ENCODE measurements around the gene SLC16A7. TPM values are rescaled to one million over a fixed set of nuclear protein-coding genes. Genes with fewer than 3 reads are reported as not detected.
A peak's percentile ranks its signal among the peaks of the same experiment; 100 is the strongest.

SLC16A7 gene
- total and polyA plus RNA-seq, 12 donors = 3.5 to 103 (median 63.0) TPM

GRCh38 chr12:59570145-59570544 is 25.7 kb upstream of the SLC16A7 start:
- Histone ChIP-seq H3K9me3 (replicated peaks in 1 of 3) (no peaks in the 10 kb centered on the region), H3K4me3 (no peak overlapping the region), H3K36me3 (replicated peaks in 1 of 2) (no peaks in the 10 kb centered on the region), H3K27ac (no peak overlapping the region), H3K4me1 (replicated peaks in 1 of 2) (no peaks in the 10 kb centered on the region), H3K27me3 (no peaks in the 10 kb centered on the region)
- peak in 1 of 7 donors; percentile 10 for DNase-seq
- intact Hi-C loops (cut with DNase I) = no loop called here
- no peak for TF ChIP-seq POLR2A (IDR thresholded peaks at IDR 0.05)
- TF ChIP-seq CTCF (IDR thresholded peaks at IDR 0.05) = no peak
- WGBS, 4 donors = 78 to 87% (median 80%) methylated on average over 5 of the region's 5 CpGs

DNA sequence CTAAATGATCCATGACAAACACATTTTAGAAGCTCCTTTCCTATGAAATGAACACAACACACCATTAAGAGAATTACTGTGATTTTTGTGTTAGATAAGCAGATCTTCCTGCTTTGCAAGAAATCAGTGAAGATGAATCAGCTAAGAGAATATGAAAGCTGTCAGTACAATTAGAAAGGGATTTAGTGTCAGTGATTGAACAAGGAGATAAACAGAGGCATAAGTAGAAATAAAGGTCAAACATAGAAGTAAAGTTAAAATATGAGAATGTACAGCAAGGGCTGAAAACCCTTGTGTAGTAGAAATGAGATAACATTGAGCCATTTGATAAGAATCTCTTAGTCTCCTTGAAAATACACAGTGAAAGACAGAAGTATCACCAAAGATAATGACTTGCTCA is 21.4 kb upstream of the SLC16A7 start:
- Histone ChIP-seq H3K4me3 (no peak overlapping the region), H3K36me3 (replicated peaks in 1 of 2) (no peaks in the 10 kb centered on the region), H3K27ac (no peak overlapping the region), H3K27me3 (no peaks in the 10 kb centered on the region), H3K4me1 (replicated peaks in 1 of 2) (no peaks in the 10 kb centered on the region), H3K9me3 (replicated peaks in 1 of 3) (no peaks in the 10 kb centered on the region)
- intact Hi-C loops (cut with DNase I) = no loop called here
- TF ChIP-seq CTCF (IDR thresholded peaks at IDR 0.05) (no peak), POLR2A (IDR thresholded peaks at IDR 0.05) (no peak)
- no peak for DNase-seq

DNA sequence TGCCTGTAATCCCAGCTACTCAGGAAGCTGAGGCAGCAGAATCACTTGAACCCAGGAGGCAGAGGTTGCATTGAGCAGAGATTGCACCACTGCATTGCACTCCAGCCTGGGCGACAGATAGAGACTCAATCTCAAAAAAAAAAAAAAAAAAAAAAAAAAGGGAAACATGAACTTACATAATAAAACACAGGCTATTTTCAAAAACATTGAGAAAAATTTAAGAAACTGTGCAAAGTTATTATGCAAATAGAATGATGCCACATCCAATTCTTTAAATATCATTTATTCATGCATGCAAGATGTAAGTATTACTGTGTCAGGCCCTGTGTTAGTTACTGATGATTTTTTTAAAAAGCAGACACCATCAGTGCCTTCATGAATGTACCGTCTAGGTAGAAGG is 20.0 kb upstream of the SLC16A7 start:
- intact Hi-C loops (cut with DNase I) = no loop called here
- WGBS, 4 donors = 85 to 89% (median 88%) methylated on average over 2 of the region's 2 CpGs
- DNase-seq = no peak
- Histone ChIP-seq H3K27me3 (no peaks in the 10 kb centered on the region), H3K9me3 (replicated peaks in 1 of 3) (no peaks in the 10 kb centered on the region), H3K4me3 (no peak overlapping the region), H3K36me3 (replicated peaks in 1 of 2) (no peaks in the 10 kb centered on the region), H3K4me1 (replicated peaks in 1 of 2) (no peaks in the 10 kb centered on the region), H3K27ac (no peak overlapping the region)
- TF ChIP-seq CTCF (IDR thresholded peaks at IDR 0.05) (no peak), POLR2A (IDR thresholded peaks at IDR 0.05) (no peak)

- WGBS, 4 donors = 85 to 92% (median 88%) methylated on average over 1 of the region's 1 CpG
- DNase-seq = no peak
- Histone ChIP-seq H3K36me3 (replicated peaks in 1 of 2) (no peaks in the 10 kb centered on the region), H3K4me3 (no peak overlapping the region), H3K27me3 (no peaks in the 10 kb centered on the region), H3K4me1 (replicated peaks in 1 of 2) (no peaks in the 10 kb centered on the region), H3K27ac (no peak overlapping the region), H3K9me3 (replicated peaks in 1 of 3) (no peaks in the 10 kb centered on the region)
- no peak for TF ChIP-seq CTCF (IDR thresholded peaks at IDR 0.05)
- no peak for TF ChIP-seq POLR2A (IDR thresholded peaks at IDR 0.05)
- intact Hi-C loops (cut with DNase I) = no loop called here
These were observed 17.6 kb upstream of the SLC16A7 start for GRCh38 chr12:59578254-59578653.
